Endothelial cell of umbilical vein (primary cell): Measurements from ENCODE around the gene ST3GAL4. TPM values are rescaled to one million over a fixed set of nuclear protein-coding genes. Genes with fewer than 3 reads are reported as not detected.

Experiments
- BruUV-seq: library from RNA; stranded (reverse); fragments of 400-500 nt; replicated peaks from 2 replicates; lab custom pipeline; 2021; lab: Mats Ljungman, UMichigan
- CTCF ChIA-PET: fragments of 300-600, 350-600 bp; sonication (Branson Sonifier 250); formaldehyde crosslinking; loops from one replicate; lab custom pipeline; 2021; ENCODE audit warnings: antibody characterized with exemption, inconsistent platforms; lab: Charles Lee
- POLR2A ChIA-PET: fragments of 300-600, 350-600 bp; sonication (Branson Sonifier 250); formaldehyde crosslinking; loops from one replicate; lab custom pipeline; 2021; ENCODE audit warnings: antibody characterized with exemption, inconsistent platforms; lab: Charles Lee
- DNase-seq: peaks from one replicate; pipeline ENCODE4 v3.0.0-alpha.2; 2011; ENCODE audit warnings: low read depth, low spot score
- FAIRE-seq: peaks from 2 replicates; lab custom pipeline; 2011; peaks lifted over from hg19 to GRCh38; lab: Jason Lieb, UNC
- H2AFZ ChIP-seq: 2 replicates; pipeline ENCODE4 v1.6.0; 2012; ENCODE audit warnings: low read depth, low read length, control low read depth, inconsistent platforms
- H3K27ac ChIP-seq: 2 replicates; pipeline ENCODE4 v1.5.1; 2011; ENCODE audit warnings: low read depth, mild to moderate bottlenecking, control low read depth, low read length, moderate library complexity; ENCODE audit not compliant: insufficient read depth
- H3K27me3 ChIP-seq, 2 experiments: 2 replicates each; pipeline versions ENCODE4 v1.6.0 to v1.6.1; 2011; ENCODE audit warnings: low read length in 2 of 2, mixed read lengths in 1 of 2; ENCODE audit not compliant: control insufficient read depth in 2 of 2, insufficient read depth in 2 of 2
- H3K36me3 ChIP-seq, 2 experiments: 2 replicates in 1 of 2; 3 replicates in 1 of 2; pipeline ENCODE4 v1.5.1; 2011; ENCODE audit warnings: low read length in 2 of 2, mild to moderate bottlenecking in 1 of 2, moderate library complexity in 1 of 2; ENCODE audit not compliant: control insufficient read depth in 2 of 2, insufficient read depth in 2 of 2; ENCODE audit errors: extremely low read depth in 1 of 2
- H3K4me1 ChIP-seq: 3 replicates; pipeline ENCODE4 v1.5.1; 2011; ENCODE audit warnings: mild to moderate bottlenecking, low read length; ENCODE audit not compliant: control insufficient read depth, insufficient read depth; ENCODE audit errors: extremely low read depth
- H3K4me2 ChIP-seq: 2 replicates; pipeline ENCODE4 v1.6.1; 2011; ENCODE audit warnings: low read length, control low read depth, mixed read lengths; ENCODE audit not compliant: insufficient read depth
- H3K4me3 ChIP-seq, 3 experiments: fragments of 200-600 bp in 1 of 3; sonication (generic), shearing (Covaris generic) in 1 of 3; replicated peaks in 1 of 3; 2 replicates each; pipeline ENCODE4 v1.5.1; 2011 to 2016; ENCODE audit warnings: control low read depth in 3 of 3, low read length in 3 of 3, mild to moderate bottlenecking in 2 of 3, inconsistent platforms in 1 of 3, low read depth in 1 of 3, moderate library complexity in 1 of 3; ENCODE audit not compliant: insufficient read depth in 1 of 3
- H3K79me2 ChIP-seq: 2 replicates; pipeline ENCODE4 v1.6.0; 2012; ENCODE audit warnings: low read length, inconsistent platforms; ENCODE audit not compliant: control insufficient read depth, insufficient read depth
- H3K9ac ChIP-seq: replicated peaks from 2 replicates; pipeline ENCODE3; 2011; ENCODE audit warnings: low read length, control low read depth; ENCODE audit not compliant: insufficient read depth; ENCODE audit errors: extremely low read depth
- H3K9me1 ChIP-seq: replicated peaks from 3 replicates; pipeline ENCODE4 v1.6.0; 2011; ENCODE audit warnings: mild to moderate bottlenecking, low read length; ENCODE audit not compliant: control insufficient read depth, insufficient read depth; ENCODE audit errors: extremely low read depth
- H3K9me3 ChIP-seq: replicated peaks from 2 replicates; pipeline ENCODE4 v1.5.1; 2012; ENCODE audit warnings: low read length, inconsistent platforms; ENCODE audit not compliant: control insufficient read depth, insufficient read depth
- H4K20me1 ChIP-seq: replicated peaks from 2 replicates; pipeline ENCODE3; 2011; ENCODE audit warnings: mild to moderate bottlenecking, low read length; ENCODE audit not compliant: control insufficient read depth, insufficient read depth; ENCODE audit errors: extremely low read depth
- EZH2 ChIP-seq: IDR thresholded peaks from 2 replicates; pipeline ENCODE4 v1.6.1; 2012; ENCODE audit warnings: borderline replicate concordance, low read depth, mild to moderate bottlenecking, moderate library complexity, low read length, inconsistent platforms; ENCODE audit not compliant: severe bottlenecking
- FOS ChIP-seq: IDR thresholded peaks from 2 replicates; pipeline ENCODE4 v1.6.1; 2011; ENCODE audit warnings: mild to moderate bottlenecking, low read length, moderate library complexity, borderline replicate concordance; ENCODE audit not compliant: insufficient read depth
- GATA2 ChIP-seq: IDR thresholded peaks from 2 replicates; pipeline ENCODE4 v1.7.0; 2011; ENCODE audit warnings: low read depth, mild to moderate bottlenecking, moderate library complexity, mixed read lengths, low read length; ENCODE audit not compliant: insufficient read length, insufficient read depth
- JUN ChIP-seq: IDR thresholded peaks from 2 replicates; pipeline ENCODE4 v1.6.1; 2011; ENCODE audit warnings: borderline replicate concordance, low read depth; ENCODE audit not compliant: insufficient read length, insufficient read depth
- MAX ChIP-seq: IDR thresholded peaks from 2 replicates; pipeline ENCODE4 v1.6.1; 2011; ENCODE audit not compliant: insufficient read depth, insufficient read length
- MYC ChIP-seq: IDR thresholded peaks from one replicate; pipeline ENCODE4 v1.6.1; 2011; ENCODE audit warnings: mild to moderate bottlenecking, low read depth, low read length
- POLR2A ChIP-seq: IDR thresholded peaks from 2 replicates; pipeline ENCODE4 v1.6.1; 2012; ENCODE audit warnings: low read depth, mild to moderate bottlenecking, control low read depth, low read length
- POLR2AphosphoS5 ChIP-seq: IDR thresholded peaks from 2 replicates; pipeline ENCODE4 v1.6.1; 2012; ENCODE audit warnings: low read depth, mild to moderate bottlenecking, control low read depth, low read length, moderate library complexity; ENCODE audit not compliant: insufficient read depth
- dilution Hi-C: fragments of 300-500 bp; cut with MboI; formaldehyde crosslinking; loops from one replicate; pipeline ENCODE4 v1.15.0; 2019; ENCODE audit warnings: low sequenced_read_pairs; ENCODE audit not compliant: extremely low pct_ligation_motif_present
- intact Hi-C: fragments of 100-400 bp; cut with micrococcal nuclease; formaldehyde crosslinking; loops from one replicate; pipeline ENCODE4 v1.10.0; 2022
- polyA plus RNA-seq, 4 experiments: library from polyadenylated mRNA; depleted of rRNA in 3 of 4; stranded (reverse) in 3 of 4; unstranded in 1 of 4; fragments of >200 nt; gene quantifications; 2 replicates each; pipeline versions ENCODE4 v1.2.1 to v1.2.3, GENCODE V29; 2011 to 2012; ENCODE audit warnings: missing spikeins in 1 of 4
- total RNA-seq: library from RNA; stranded (reverse); gene quantifications from 2 replicates; pipeline ENCODE4 v1.2.3, GENCODE V29; 2021
- TF ChIP-seq, protein P1 (sequence below), 2 donors: IDR thresholded peaks; 1 replicate in 1 of 2; 2 replicates in 1 of 2; pipeline ENCODE4 v1.5.1; 2011; ENCODE audit warnings: low read length in 2 of 2, mild to moderate bottlenecking in 2 of 2, moderate library complexity in 2 of 2, control low read depth in 1 of 2, inconsistent platforms in 1 of 2, low read depth in 1 of 2; ENCODE audit not compliant: insufficient read depth in 1 of 2; ENCODE audit errors: extremely low read depth in 1 of 2

Gene ST3GAL4
- total and polyA plus RNA-seq, 2 donors (not counting 3 experiments of a cell fraction or from before 2014, with no cell fraction given): 17.7 to 19.4 TPM

- Histone ChIP-seq H4K20me1 (no peaks in the 10 kb centered on the region), H3K9me1 (no peaks in the 10 kb centered on the region), H2AFZ (no peak overlapping the region), H3K4me1 (no peaks in the 10 kb centered on the region), H3K27me3 (no peaks in the 10 kb centered on the region), H3K9me3 (no peaks in the 10 kb centered on the region), H3K79me2 (no peaks in the 10 kb centered on the region), H3K27ac (no peak overlapping the region), H3K4me2 (no peak overlapping the region), H3K36me3 (no peaks in the 10 kb centered on the region), H3K4me3 (no peak overlapping the region), H3K9ac (no peak overlapping the region)
- intact Hi-C loops (no loop called here), dilution Hi-C loops (no loop called here)
- POLR2A ChIA-PET: no interaction called here
- no peak for DNase-seq
- no peak for FAIRE-seq
- TF ChIP-seq FOS (no peak), GATA2 (no peak), MAX (no peak), JUN (no peak), EZH2 (no peak), POLR2A (no peak), MYC (no peak), POLR2AphosphoS5 (no peak)
- TF ChIP-seq, protein P1, sequence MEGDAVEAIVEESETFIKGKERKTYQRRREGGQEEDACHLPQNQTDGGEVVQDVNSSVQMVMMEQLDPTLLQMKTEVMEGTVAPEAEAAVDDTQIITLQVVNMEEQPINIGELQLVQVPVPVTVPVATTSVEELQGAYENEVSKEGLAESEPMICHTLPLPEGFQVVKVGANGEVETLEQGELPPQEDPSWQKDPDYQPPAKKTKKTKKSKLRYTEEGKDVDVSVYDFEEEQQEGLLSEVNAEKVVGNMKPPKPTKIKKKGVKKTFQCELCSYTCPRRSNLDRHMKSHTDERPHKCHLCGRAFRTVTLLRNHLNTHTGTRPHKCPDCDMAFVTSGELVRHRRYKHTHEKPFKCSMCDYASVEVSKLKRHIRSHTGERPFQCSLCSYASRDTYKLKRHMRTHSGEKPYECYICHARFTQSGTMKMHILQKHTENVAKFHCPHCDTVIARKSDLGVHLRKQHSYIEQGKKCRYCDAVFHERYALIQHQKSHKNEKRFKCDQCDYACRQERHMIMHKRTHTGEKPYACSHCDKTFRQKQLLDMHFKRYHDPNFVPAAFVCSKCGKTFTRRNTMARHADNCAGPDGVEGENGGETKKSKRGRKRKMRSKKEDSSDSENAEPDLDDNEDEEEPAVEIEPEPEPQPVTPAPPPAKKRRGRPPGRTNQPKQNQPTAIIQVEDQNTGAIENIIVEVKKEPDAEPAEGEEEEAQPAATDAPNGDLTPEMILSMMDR (IDR thresholded peaks at IDR 0.05; ENCODE audit: extremely low read depth in 1 of 2, insufficient read depth in 1 of 2, low read depth in 1 of 2, low read length in 2 of 2): no peak
- CTCF ChIA-PET: interaction anchor here (0.5 to 3.0 kb wide), 8 partner anchors 8 to 163 kb away, joined by 3 to 18 read pairs (median 5); no protein-coding TSS in a partner anchor
- no TSS peak for BruUV-seq
Observed at GRCh38 chr11:126317756-126318573, 37.5 kb upstream of the ST3GAL4 start.
